ENCODE results near the gene ATP11A. TPM values are rescaled to one million over a fixed set of nuclear protein-coding genes. Genes with fewer than 3 reads are reported as not detected.
"Not testable (repeated sequence)": the region's sequence is repeated elsewhere in the genome, so short reads cannot be mapped to it uniquely, and the experiment has no call there.

The ATP11A gene
- total RNA-seq, 1 donor from 2014 or later, result 9.4 TPM

DNA sequence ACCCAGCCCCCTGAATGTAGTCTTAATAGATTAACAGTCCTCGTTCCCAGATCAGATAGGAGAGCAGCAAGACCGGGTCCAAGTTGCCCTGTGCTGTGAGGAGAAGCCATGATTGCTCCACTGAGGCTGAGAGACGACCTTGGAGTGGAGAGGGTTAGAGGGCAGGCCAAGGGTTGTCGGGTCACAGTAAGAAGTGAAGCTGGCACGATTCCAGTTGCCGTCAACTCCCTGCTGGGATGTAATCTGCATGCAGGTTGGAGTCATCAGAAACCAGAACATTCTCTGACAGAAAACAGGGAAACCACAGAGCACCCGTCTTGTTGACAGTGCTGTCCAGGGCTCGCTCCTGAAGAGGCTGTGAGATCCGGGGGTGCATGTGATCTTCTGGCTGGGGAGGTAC, 19.0 kb upstream of the ATP11A start:
- DNase-seq (ENCODE audit: low spot score), result no peak

DNA sequence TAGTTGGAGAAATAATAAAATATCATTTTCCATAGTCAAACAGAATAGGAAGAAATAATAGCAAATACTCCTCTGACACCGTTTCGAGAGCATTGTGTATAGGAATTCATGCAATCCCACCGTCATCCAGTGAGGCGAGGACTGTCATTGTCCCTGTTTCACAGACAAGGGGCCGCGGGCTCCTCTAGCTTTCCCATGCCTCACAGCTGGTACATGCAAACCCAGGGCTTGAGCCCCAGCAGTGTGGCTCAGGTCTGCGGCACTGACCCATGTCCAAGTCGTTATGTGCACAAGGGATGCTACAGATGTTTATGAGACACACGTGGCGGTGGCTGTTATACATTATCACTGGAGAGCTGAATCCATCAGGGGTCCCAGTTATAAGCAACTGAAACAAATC, 18.5 kb upstream of the ATP11A start:
- DNase-seq (ENCODE audit: low spot score), result no peak

DNA sequence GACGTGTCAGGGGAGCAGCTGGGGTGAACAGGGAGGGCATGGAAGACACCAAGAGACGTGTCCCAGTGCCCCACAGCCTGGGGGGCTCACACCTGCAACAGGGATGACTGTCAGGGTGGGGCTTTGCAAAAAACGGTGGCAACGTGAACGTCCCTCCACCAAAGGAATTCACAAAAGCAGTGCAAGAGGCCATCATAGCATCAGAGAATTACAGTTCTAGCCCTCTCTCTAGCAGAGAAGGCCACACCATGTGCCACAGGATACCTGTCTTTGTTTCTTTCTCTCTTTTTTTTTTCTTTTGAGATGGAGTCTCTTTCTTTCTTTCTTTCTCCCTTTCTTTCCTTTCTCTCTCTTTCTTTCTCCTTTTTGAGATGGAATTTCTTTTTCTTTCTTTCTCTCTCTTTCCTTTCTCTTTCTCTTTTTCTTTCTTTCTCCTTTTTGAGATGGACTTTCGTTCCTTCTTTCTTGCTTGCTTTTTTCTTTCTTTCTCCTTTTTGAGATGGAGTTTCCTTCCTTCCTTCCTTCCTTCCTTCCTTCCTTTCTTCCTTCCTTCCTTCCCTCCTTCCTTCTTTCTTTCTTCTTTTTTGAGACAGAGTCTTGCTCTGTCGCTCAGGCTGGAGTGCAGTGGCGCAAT, 17.1 kb upstream of the ATP11A start:
- no peak for DNase-seq (ENCODE audit: low spot score)

DNA sequence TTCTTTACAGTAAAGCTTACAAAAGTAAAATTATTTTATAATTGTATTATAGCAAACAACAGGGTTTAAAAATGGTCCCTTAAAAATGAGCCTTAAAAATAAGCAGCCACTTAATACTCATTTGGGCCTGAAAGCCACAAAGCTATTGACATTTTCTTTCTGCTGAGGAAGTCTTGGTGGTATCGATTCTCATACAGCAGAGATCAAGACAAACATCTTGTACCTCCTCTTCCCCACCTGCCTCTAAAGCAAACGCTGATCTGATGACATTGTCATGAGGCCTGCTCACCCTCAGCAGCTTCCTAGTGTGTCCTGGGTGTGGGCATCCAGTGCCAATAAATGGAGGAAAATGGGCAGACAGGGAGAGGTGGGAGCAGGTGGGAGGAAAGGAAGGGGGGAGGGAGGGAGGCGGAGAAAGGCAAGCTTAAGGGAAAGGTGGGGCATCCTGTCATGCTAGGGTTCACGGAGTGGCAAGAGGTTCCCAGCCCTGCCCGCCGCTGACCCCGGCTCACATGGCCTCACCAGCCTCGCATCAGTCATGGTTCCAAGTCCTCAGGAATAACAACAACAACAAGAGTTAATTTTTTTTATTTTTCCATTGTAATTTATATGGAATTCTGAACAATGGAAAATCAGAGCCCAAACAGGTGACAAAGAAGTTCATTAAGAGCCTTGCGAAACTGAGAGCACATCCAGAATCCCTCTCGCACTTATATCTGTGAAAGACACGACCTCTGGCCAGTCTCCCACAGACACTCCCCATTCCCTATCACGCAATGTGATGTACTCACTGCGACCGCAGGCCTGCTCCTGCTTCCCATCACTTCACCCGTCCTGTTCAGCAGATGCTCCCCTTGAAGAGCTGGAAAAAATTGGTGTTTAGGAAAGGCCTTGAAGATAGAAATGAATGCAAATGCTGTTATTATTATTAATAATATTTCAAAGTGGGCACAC, 15.1 kb upstream of the ATP11A start:
- DNase-seq (ENCODE audit: low spot score), result peak; percentile 52

- DNase-seq (ENCODE audit: low spot score), result peak; percentile 25
Observed at GRCh38 chr13:112675366-112675756, 14.5 kb upstream of the ATP11A start.

DNA sequence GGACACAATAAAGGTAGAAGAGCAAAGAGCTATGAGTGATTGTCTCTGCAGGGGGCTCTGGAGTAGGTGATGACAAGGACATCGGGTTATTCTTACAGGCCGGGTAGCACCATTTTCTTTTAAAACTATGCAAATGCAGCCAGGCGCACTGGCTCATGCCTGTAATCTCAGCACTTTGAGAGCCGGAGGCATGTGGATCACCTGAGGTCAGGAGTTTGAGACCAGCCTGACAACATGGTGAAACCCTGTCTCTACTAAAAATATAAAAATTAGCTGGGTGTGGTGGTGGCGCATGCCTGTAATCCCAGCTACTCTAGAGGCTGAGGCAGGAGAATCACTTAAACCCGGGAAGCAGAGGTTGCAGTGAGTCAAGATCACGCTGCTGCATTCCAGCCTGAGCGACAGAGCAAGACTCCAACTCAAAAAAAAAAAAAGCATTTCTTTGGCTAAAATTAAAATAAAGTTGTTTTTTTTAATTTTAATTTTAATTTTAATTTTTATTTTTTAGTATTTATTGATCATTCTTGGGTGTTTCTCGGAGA, 12.3 kb upstream of the ATP11A start:
- peak; percentile 48 for DNase-seq (ENCODE audit: low spot score)

DNA sequence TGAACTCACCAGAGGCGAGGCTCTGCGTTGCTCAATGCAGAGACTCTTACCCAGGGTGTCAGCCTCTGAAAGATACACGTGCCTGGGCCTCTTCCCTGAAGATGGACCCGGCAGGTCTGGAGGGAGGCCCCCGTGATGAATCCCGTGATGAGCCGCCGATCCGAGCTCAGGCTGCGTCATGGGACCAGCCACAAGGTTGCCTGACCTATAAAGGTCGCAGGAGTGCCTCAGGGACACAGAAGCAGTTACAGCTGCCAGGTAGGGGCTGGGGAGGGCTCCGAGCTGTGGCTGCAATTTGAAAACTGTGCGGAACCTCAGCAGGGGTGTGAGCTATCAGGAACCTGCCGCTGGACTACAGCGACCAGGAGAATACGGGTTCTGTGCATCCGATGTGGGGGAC, 10.5 kb upstream of the ATP11A start:
- no peak for DNase-seq (ENCODE audit: low spot score)

DNA sequence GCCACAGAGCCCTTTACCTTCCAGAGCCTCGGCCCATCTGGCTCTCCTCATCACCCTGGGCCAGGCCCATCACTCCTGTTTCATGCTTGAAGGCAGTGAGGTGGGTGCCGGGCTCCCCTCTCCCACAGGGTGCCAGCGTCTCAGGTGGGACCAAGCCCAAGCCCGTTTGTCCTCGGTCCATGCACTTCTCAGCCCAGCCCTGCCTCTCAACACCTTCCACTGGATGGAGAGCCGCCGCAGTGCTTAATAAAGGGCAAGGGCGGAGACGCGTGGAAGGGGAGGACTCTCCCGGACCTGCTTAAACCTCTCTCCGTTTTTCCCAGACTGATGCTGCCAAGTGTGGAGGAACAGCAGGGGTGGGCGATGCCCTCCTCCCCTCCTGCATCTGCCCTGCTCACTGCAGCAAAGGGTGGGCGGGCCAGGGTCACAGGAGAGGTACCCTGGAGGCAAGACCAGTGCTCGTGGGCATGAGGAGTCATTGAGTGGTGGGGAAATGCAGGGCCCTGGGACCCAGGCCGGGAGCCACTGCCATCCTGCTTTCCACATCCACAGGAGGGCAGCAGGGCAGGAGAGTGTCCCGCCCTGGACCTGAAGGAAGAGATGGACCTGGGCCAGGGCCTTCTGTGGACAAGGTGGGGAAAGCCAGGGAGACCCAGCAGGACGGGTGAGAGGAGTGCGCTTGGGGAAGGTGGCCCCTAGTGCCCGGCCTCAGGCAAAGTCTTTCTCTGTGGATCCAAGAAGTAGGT, 9.7 kb upstream of the ATP11A start:
- DNase-seq (ENCODE audit: low spot score), result no peak

- DNase-seq (ENCODE audit: low spot score), result no peak
Observed at GRCh38 chr13:112680741-112681360, 9.0 kb upstream of the ATP11A start.

DNA sequence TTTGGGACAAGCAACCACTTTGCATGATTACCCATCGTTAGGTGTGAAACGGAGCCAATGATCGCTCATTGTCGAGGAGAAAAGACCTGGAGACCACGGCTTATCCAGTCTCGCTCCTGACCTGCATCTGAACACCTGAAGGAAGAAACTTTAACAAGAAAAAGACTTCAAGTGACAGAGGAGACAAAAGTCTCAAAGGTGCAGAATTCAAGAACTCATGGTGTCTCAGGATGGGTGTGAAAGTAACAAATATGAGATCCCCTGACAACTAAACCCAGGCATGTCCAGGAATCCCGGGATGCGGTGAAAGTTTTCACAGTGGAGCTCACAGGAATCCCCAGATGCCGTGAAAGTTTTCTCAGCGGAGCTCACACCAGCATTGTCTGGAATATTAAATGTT, 6.3 kb upstream of the ATP11A start:
- no peak for DNase-seq (ENCODE audit: low spot score)

DNA sequence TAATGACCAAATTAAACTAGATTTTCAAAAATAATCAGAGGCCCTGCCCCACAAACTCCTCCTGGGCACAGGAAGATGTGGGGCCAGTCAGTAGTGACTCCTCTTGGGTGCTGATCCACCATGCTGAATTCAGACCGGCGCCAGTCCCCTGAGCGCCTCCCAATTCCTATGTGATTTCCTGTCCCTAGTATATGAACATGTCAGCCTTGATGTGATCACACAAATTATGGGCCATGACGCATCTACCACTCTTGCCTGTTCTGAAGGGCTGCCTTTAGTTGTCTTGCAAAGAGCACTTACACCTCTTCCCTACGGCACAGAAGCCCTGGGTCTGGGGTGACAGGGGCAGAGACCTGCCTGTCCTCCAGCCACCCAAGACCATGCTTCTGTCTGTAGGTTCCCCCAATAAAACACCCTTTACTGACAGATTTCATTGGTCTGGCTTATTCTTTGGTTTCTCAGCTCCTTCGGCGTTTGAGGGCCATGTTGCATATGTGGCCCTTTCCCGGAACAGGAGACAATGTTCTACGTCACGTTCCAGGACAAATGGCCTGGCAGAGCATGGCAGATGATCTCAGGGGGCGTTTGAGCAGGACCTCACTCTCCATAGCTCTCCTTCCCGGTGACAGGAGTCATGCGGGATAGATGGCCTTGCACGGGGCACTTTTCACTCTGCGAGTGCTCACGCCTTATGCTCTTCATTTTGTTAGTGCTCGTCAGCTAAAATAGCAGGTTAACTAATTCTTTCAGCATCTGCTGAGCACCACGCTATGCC, 5.6 kb upstream of the ATP11A start:
- no peak for DNase-seq (ENCODE audit: low spot score)

- not testable (repeated sequence) for DNase-seq (ENCODE audit: low spot score)
Observed at GRCh38 chr13:112685189-112685805, 4.5 kb upstream of the ATP11A start.

DNA sequence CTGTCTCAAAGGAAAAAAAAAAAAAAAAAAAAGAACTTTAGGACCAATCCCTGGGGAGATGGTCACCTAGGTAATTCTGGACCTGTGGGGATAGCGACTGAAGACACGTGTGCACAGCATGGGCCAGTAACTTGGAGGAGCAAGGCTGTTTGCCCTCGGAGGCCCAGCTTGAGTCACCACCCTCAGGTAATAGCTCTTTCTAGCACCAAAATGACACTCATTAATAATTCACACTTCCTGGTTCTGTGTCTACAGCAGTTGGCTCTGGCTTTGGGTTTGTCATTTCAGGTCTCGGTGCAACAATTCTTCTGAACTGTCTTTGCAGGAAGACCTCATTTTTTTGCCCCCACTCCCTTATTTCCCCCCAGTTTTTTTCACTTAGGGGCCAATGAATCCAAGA, 3.9 kb upstream of the ATP11A start:
- no peak for DNase-seq (ENCODE audit: low spot score)

- no peak for DNase-seq (ENCODE audit: low spot score)
Observed at GRCh38 chr13:112686364-112686763, 3.5 kb upstream of the ATP11A start.

- DNase-seq (ENCODE audit: low spot score), result no peak
Observed at GRCh38 chr13:112686987-112687386, 2.9 kb upstream of the ATP11A start.

GRCh38 chr13:112687836-112688559, 1.8 kb upstream of the ATP11A start:
- DNase-seq (ENCODE audit: low spot score), result no peak

GRCh38 chr13:112688560-112689302, 1.1 kb upstream of the ATP11A start:
- no peak for DNase-seq (ENCODE audit: low spot score)

GRCh38 chr13:112690283-112690929, 568 bp downstream of the ATP11A start:
- DNase-seq (ENCODE audit: low spot score), result peak; percentile 57

Data from umbilical cord (tissue), 2 donors.